Measurements from ENCODE around the gene PDE9A.

PDE9A gene

GRCh38 chr21:42680429-42680828 is 27.0 kb downstream of the PDE9A start:
- no peak for TF ChIP-seq SIN3A (IDR thresholded peaks at IDR 0.05; ENCODE audit: borderline replicate concordance, insufficient read depth, low read length)
- no peak for TF ChIP-seq FOXP2 (optimal IDR thresholded peaks at IDR 0.05; ENCODE audit: borderline replicate concordance, extremely low read depth, extremely low read length, insufficient read depth)
- no peak for TF ChIP-seq TAF1 (IDR thresholded peaks at IDR 0.05; ENCODE audit: borderline replicate concordance, insufficient read depth, low read length)
- no peak for TF ChIP-seq POLR2AphosphoS5 (IDR thresholded peaks at IDR 0.05; ENCODE audit: low read depth, low read length)
- TF ChIP-seq REST (IDR thresholded peaks at IDR 0.05; ENCODE audit: insufficient read depth in 1 of 2, low read depth in 2 of 2, low read length in 2 of 2) = no peak

GRCh38 chr21:42681296-42682206 is 28.1 kb downstream of the PDE9A start:
- TF ChIP-seq POLR2AphosphoS5 (IDR thresholded peaks at IDR 0.05; ENCODE audit: low read depth, low read length) (no peak), FOXP2 (optimal IDR thresholded peaks at IDR 0.05; ENCODE audit: borderline replicate concordance, extremely low read depth, extremely low read length, insufficient read depth) (no peak), TAF1 (IDR thresholded peaks at IDR 0.05; ENCODE audit: borderline replicate concordance, insufficient read depth, low read length) (no peak), SIN3A (IDR thresholded peaks at IDR 0.05; ENCODE audit: borderline replicate concordance, insufficient read depth, low read length) (no peak), REST (IDR thresholded peaks at IDR 0.05; ENCODE audit: insufficient read depth in 1 of 2, low read depth in 2 of 2, low read length in 2 of 2) (no peak)

GRCh38 chr21:42682661-42683210 is 29.3 kb downstream of the PDE9A start:
- TF ChIP-seq SIN3A (IDR thresholded peaks at IDR 0.05; ENCODE audit: borderline replicate concordance, insufficient read depth, low read length) (no peak), REST (IDR thresholded peaks at IDR 0.05; ENCODE audit: insufficient read depth in 1 of 2, low read depth in 2 of 2, low read length in 2 of 2) (no peak), TAF1 (IDR thresholded peaks at IDR 0.05; ENCODE audit: borderline replicate concordance, insufficient read depth, low read length) (no peak), FOXP2 (optimal IDR thresholded peaks at IDR 0.05; ENCODE audit: borderline replicate concordance, extremely low read depth, extremely low read length, insufficient read depth) (no peak)

GRCh38 chr21:42683371-42684108 is 30.1 kb downstream of the PDE9A start:
- no peak for TF ChIP-seq TAF1 (IDR thresholded peaks at IDR 0.05; ENCODE audit: borderline replicate concordance, insufficient read depth, low read length)
- TF ChIP-seq POLR2AphosphoS5 (IDR thresholded peaks at IDR 0.05; ENCODE audit: low read depth, low read length) = no peak
- no peak for TF ChIP-seq FOXP2 (optimal IDR thresholded peaks at IDR 0.05; ENCODE audit: borderline replicate concordance, extremely low read depth, extremely low read length, insufficient read depth)
- no peak for TF ChIP-seq REST (IDR thresholded peaks at IDR 0.05; ENCODE audit: insufficient read depth in 1 of 2, low read depth in 2 of 2, low read length in 2 of 2)
- TF ChIP-seq SIN3A (IDR thresholded peaks at IDR 0.05; ENCODE audit: borderline replicate concordance, insufficient read depth, low read length) = no peak
